Astrocyte (in vitro differentiated cells and primary cell): ENCODE measurements around the gene CPSF2.

Experiments used
- EZH2 ChIP-seq: IDR thresholded peaks from 2 replicates; pipeline ENCODE4 v1.6.1; 2012; ENCODE audit warnings: mild to moderate bottlenecking, low read length, inconsistent platforms; ENCODE audit not compliant: insufficient read depth
- TF ChIP-seq, protein P1 (sequence below): IDR thresholded peaks from 2 replicates; pipeline ENCODE4 v1.5.1; 2011; ENCODE audit warnings: low read depth, mild to moderate bottlenecking, inconsistent platforms, low read length, moderate library complexity; ENCODE audit not compliant: insufficient read depth

DNA sequence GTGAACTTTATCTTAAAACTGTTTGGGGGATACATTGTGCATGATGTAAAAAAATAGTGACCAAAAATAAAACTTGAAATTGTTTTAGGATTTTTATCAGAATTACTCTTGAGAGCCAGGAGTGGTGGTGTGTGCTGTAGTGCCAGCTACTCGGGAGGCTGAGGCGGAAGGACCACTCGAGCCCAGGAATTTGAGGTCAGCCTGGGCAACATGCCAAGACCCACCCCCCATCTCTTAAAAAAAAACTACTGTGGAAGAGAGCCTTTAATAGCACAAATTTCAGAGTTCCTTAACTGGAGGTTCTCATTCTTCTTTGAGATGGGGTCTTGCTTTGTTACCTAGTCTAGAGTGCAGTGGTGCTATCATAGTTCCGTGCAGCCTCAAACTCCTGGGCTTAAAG is 21.5 kb downstream of the CPSF2 start:
- TF ChIP-seq, protein P1, sequence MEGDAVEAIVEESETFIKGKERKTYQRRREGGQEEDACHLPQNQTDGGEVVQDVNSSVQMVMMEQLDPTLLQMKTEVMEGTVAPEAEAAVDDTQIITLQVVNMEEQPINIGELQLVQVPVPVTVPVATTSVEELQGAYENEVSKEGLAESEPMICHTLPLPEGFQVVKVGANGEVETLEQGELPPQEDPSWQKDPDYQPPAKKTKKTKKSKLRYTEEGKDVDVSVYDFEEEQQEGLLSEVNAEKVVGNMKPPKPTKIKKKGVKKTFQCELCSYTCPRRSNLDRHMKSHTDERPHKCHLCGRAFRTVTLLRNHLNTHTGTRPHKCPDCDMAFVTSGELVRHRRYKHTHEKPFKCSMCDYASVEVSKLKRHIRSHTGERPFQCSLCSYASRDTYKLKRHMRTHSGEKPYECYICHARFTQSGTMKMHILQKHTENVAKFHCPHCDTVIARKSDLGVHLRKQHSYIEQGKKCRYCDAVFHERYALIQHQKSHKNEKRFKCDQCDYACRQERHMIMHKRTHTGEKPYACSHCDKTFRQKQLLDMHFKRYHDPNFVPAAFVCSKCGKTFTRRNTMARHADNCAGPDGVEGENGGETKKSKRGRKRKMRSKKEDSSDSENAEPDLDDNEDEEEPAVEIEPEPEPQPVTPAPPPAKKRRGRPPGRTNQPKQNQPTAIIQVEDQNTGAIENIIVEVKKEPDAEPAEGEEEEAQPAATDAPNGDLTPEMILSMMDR = no peak
- TF ChIP-seq EZH2 = no peak
